DMS53 treated with DMSO at 0.1 percent for 48 hours (cell line): ENCODE results near the gene GAS2.

ENCODE experiments used
- DNase-seq: peaks from one replicate; lab custom pipeline; 2025; ENCODE audit not compliant: unreplicated experiment; lab: John Stamatoyannopoulos, UW

The GAS2 gene

DNA sequence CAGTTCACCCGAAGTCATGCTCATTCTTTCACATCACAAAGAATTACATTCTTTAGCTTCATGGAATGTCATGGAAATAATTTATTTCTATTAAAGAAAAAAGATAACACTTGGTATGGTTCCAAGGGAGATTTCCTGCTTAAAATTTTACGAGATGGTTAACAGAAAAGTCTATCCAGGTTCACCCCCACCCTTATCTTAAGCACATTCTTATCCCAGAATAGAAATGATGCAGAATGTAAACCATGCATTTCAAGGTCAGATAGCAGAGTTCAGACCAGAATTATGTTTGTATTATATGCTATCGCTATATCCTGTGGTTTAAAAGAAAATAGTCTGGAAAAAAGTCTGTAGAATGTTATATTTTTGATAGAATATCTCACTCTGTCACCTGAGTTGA is 58.7 kb downstream of the GAS2 start:
- no peak for DNase-seq

DNA sequence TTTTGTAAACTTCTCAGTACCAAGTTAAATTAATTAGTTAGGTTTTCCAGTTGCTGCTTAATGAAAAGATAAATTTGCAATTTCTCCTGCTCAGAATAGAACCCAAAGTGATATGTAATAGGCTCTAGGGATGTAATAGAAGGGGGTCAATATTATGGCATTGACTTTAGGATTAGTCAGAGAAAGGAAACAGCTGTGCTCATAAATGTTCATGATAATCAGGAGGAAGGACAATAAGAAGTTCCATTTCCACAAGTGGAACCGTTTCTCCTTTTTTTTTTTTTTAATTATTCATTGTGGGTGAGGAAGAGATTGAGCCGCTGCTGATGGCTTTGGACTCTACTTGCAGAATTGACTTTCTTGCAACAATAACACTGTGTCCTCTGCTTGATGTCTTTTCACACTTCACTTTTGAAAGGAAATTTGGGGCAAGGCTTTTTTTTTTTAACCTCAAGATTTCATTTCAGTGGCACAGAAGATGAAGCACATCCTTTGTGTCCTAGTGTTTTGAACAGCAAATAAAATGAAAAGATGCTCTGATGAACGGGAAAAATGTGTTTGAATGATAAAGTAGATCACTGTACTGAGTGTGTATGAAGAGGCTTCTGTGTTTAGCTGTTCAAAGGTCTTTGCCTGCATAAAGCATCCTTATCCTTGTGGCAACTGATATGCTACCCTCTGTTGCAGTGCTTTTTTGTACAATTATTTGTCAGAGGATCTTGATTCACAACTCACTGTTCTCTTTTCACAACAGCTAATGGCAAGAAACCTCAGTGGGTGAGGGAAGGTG is 62.4 kb downstream of the GAS2 start:
- peak; percentile 71 for DNase-seq

DNA sequence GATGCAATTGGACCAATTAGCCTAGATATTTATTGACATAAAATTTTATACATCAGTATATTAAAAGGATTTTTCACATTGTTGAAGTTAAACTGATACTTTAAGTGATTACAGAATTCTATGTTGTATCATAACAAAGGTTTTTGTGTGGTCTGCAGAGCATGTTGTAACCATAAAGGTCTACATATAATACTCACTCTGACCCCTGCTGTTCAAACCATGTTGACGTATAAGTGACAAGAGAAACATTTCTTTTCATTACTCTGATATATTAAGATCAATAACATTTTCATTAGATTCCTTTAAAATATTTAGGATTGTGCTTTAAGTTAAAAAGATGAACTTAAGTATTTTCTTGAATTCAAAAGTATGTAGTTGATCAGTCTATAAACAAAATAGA is 63.9 kb downstream of the GAS2 start:
- peak; percentile 71 for DNase-seq

GRCh38 chr11:22732588-22732987 is 66.2 kb downstream of the GAS2 start:
- DNase-seq: no peak

GRCh38 chr11:22733475-22734248 is 67.3 kb downstream of the GAS2 start:
- no peak for DNase-seq

- DNase-seq: no peak
Observed at GRCh38 chr11:22734628-22735345, 68.4 kb downstream of the GAS2 start.

GRCh38 chr11:22742157-22742613 is 75.8 kb downstream of the GAS2 start:
- DNase-seq: no peak

DNA sequence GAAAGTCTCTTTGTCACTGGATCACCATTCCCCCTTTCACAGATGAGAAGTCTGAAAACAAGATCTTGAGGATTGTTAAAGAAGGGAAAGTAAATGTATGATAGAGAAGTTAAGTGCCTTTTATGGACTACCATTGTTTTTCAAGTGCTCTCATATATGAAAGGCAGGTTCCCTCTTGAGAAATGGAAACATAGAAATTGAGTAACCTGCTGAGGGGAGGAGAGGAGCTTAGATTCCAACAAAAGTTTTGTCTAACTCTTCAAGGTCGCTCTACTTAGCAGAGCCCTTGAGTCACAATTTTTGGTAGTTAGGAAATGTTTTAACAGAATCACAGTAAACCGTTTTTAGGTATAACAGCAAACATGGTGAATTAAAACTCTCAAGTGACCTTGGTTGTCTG is 83.1 kb downstream of the GAS2 start:
- DNase-seq: peak; percentile 47

- peak; percentile 71 for DNase-seq
Observed at GRCh38 chr11:22752908-22753310, 86.5 kb downstream of the GAS2 start.

GRCh38 chr11:22753416-22753815 is 87.0 kb downstream of the GAS2 start:
- no peak for DNase-seq

- DNase-seq: no peak
Observed at GRCh38 chr11:22761066-22761465, 94.7 kb downstream of the GAS2 start.

DNA sequence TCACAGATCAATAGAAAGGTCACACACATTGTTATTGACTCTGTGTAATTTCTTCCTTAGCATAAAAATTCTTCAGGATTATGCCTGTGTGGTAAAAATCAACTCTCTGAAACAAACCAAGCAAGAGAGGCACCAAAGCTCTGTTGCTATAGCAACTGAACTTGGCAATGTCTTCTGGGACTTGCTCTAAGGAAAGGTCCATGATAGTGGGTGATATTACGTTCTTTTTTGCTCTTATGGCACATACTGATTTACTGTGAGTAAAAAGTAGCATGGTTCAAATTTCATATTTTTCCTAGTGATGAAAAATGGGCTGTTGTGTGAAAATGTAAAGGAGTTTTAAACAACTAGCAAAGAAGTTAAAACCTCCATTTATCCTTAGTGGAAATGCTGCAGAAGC is 96.8 kb downstream of the GAS2 start:
- no peak for DNase-seq

DNA sequence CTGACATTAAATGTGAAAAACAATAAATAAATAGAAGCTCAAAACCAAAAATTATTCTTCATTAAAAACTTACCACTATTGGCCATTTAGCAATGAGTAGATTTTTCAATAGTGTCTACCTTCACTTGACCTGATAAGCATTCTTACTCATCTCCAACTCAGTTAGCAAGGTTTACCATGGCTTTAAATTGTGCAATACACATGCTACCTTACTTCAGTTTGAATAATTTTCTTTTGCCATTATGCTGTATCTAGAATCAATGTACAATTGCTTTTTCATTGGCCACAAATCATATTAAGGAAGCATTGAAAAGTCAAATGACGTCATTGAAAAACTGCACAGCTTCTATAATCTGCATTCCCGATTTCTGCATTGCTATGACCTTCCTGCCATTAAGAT is 98.3 kb downstream of the GAS2 start:
- no peak for DNase-seq

- DNase-seq: no peak
Observed at GRCh38 chr11:22768281-22768680, 101.9 kb downstream of the GAS2 start.

DNA sequence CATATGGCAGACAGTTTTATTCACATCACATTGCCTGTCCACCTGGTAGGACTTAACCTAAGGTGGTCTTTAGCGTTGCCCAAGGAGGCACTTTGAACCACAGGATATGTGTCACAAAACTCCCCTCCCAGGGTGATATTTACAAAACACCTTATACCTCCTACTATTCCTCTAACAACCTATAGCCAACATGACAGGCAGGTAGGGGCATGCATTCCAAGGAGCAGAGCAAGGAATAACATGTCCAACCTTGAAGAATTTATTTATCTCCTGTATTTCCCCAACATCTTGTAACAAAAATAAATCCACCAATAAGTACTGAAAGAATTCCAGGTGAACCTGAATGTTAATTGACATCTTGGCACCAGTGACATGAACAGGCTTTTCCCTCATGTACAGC is 102.7 kb downstream of the GAS2 start:
- DNase-seq: no peak

DNA sequence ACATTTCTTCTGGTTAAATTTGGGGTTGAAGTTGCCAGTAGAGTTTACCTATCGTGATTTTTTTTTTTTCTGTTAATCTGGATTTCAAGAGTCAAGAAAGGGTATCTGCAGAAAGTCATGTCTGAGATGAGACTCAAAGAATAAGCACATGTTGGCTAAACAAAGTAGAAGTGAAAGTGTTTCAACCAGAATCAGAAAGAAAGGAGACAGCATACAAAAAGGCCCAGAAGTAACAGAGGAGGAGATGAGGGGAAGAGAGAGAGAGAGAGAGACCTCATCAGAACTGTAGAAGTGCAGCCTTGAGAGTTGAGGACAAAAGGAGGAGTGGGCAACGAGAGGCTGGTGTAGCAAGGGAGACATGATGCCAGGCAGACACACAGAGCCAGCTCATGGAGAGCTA is 108.3 kb downstream of the GAS2 start:
- DNase-seq: no peak

DNA sequence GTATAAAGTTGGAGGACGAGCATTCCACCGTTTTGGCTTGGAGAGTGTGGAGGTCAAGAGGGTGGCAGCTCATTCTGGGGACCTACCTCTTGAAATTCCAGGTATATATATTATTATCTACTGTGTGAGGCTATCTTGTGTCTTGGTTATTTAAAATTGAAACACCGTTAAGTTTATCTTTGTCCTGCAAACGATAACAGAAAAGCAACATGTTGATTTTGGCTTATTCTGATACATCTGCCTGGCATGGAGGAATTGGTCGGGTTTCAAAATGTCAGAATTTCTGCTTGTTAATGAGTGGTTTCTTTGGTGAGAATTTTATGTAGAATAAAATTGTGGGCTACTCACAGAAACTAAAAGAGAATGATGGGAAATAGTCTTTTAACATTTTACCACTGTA is 108.8 kb downstream of the GAS2 start:
- DNase-seq: no peak

GRCh38 chr11:22778642-22779041 is 112.2 kb downstream of the GAS2 start:
- DNase-seq: peak; percentile 23

DNA sequence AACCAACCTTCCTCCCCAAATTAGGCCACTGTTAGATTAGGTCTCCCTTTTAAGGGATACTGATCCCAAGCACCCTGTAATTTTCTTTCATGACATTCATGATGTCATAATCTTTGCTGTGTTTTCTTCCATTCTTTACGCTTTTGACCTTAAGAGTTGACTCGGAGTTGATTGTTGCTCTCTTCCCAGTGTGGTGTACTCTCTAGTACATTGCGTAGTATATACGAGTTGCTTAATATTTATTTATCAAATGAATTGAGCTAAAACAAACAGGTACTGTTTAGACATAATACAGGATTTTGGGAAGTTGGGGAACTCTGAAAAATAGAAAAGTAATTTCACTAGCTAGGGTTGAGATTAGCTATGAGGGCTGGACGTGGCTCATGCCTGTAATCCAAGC is 113.4 kb downstream of the GAS2 start:
- DNase-seq: no peak

DNA sequence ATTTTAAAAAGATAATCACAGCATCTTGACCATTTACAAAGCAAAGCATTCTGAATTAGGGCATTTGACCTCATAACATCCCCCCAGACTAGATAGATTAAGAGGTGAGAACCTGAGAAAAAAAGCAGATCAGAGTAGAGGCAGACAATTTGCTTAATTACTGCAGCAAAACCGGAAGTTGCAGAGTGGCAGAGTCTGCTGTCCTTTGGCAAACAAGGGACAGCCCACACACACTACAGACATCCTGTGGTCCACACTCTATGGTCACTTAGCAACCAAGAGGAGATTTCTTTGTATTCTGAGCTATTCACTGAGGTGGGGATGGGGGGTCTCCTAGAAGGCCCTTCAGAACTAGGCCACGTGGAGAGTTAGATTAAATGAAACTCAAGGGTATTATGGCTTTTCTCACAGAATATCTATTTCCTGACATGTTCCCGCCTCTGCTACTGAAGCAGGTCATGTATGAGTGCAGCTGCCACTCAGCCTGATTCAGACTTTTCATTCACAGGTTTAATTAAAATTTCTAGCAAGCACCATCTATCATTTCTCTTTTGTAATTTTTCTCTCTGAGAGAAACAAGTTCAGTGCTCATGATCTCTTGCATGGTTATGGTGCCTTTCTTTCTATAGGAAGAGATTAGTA is 114.7 kb downstream of the GAS2 start:
- DNase-seq: peak; percentile 42

DNA sequence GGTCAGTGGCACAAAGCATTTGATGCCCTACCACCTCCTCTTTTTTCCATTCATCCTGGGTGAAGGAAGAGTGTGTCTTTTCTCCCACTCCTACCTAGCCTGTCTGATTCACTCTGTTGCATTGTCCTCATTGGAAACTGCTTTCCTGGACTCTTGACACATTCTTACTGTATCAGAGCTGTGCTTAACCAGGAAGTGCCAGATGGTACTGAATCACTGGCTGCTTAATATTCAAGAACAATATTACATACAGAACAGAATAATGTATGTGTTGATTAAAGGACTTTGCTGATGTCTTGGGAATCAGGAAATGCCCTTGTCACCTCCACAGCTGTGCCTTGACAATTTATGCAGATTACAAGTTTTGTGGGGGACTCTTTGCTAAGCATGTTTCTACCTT is 118.8 kb downstream of the GAS2 start:
- DNase-seq: peak; percentile 15
